Neutrophil (primary cell): Measurements from ENCODE around the gene MED9.
"Not testable (repeated sequence)": the region's sequence is repeated elsewhere in the genome, so short reads cannot be mapped to it uniquely, and the experiment has no call there.

Experiments
- H3K27ac ChIP-seq: fragments of 200-600 bp; sonication (generic); 2 replicates; pipeline ENCODE4 v1.5.1; 2016; ENCODE audit warnings: mild to moderate bottlenecking, moderate library complexity
- H3K27me3 ChIP-seq: fragments of 200-600 bp; sonication (generic); 2 replicates; pipeline ENCODE4 v1.6.0; 2016; ENCODE audit warnings: mild to moderate bottlenecking
- H3K36me3 ChIP-seq: fragments of 200-600 bp; sonication (generic); 2 replicates; pipeline ENCODE4 v1.5.1; 2017
- H3K4me1 ChIP-seq, 2 experiments: fragments of 200-600 bp in 1 of 2; sonication (generic) in 1 of 2; 1 replicate in 1 of 2; 2 replicates in 1 of 2; pipeline versions ENCODE4 v1.5.1 to v1.6.1; 2013 to 2016; ENCODE audit warnings: low read depth in 1 of 2, low read length in 1 of 2, mild to moderate bottlenecking in 1 of 2, moderate library complexity in 1 of 2; ENCODE audit not compliant: control insufficient read depth in 1 of 2, insufficient read depth in 1 of 2
- H3K4me3 ChIP-seq, 2 experiments: fragments of 200-600 bp in 1 of 2; sonication (generic) in 1 of 2; 1 replicate in 1 of 2; 2 replicates in 1 of 2; pipeline ENCODE4 v1.5.1; 2013 to 2016; ENCODE audit warnings: low read depth in 1 of 2, low read length in 1 of 2, mild to moderate bottlenecking in 1 of 2, moderate library complexity in 1 of 2
- H3K9me3 ChIP-seq: fragments of 200-600 bp; sonication (generic); 2 replicates; pipeline ENCODE4 v1.5.1; 2016
- CTCF ChIP-seq: fragments of 200-600 bp; sonication (generic); IDR thresholded peaks from 2 replicates; pipeline ENCODE4 v1.5.1; 2016; ENCODE audit warnings: antibody characterized with exemption

The MED9 gene

GRCh38 chr17:17463821-17464220, 13.0 kb upstream of the MED9 start:
- no peaks in the 10 kb centered on the region for H3K27me3 ChIP-seq
- no peaks in the 10 kb centered on the region for H3K36me3 ChIP-seq
- no peaks in the 10 kb centered on the region for H3K9me3 ChIP-seq
- no peaks in the 10 kb centered on the region for H3K4me1 ChIP-seq
- H3K27ac ChIP-seq: no peak overlapping the region
- no peak for TF ChIP-seq CTCF
- no peak overlapping the region for H3K4me3 ChIP-seq

- H3K27ac ChIP-seq, H3K9me3 ChIP-seq, H3K27me3 ChIP-seq, H3K4me1 ChIP-seq, H3K36me3 ChIP-seq, H3K4me3 ChIP-seq: not testable (repeated sequence)
Measured at GRCh38 chr17:17465878-17466277, 10.9 kb upstream of the MED9 start.

GRCh38 chr17:17466511-17466910, 10.3 kb upstream of the MED9 start:
- H3K9me3 ChIP-seq: no peaks in the 10 kb centered on the region
- H3K4me3 ChIP-seq: no peak overlapping the region
- no peaks in the 10 kb centered on the region for H3K36me3 ChIP-seq
- no peak for TF ChIP-seq CTCF
- H3K27me3 ChIP-seq: peaks cover 14% of the 10 kb centered on the region
- no peaks in the 10 kb centered on the region for H3K4me1 ChIP-seq
- no peak overlapping the region for H3K27ac ChIP-seq

- Histone ChIP-seq H3K4me3 (no peak overlapping the region), H3K9me3 (no peaks in the 10 kb centered on the region), H3K27me3 (peaks cover 14% of the 10 kb centered on the region), H3K27ac (no peak overlapping the region), H3K4me1 (no peaks in the 10 kb centered on the region), H3K36me3 (no peaks in the 10 kb centered on the region)
- TF ChIP-seq CTCF: no peak
Measured at GRCh38 chr17:17467016-17467415, 9.8 kb upstream of the MED9 start.

- H3K27ac ChIP-seq: no peak overlapping the region
- H3K9me3 ChIP-seq: no peaks in the 10 kb centered on the region
- no peak for TF ChIP-seq CTCF
- H3K27me3 ChIP-seq: peaks cover 20% of the 10 kb centered on the region
- no peaks in the 10 kb centered on the region for H3K36me3 ChIP-seq
- no peaks in the 10 kb centered on the region for H3K4me1 ChIP-seq
- no peak overlapping the region for H3K4me3 ChIP-seq
Measured at GRCh38 chr17:17467720-17468119, 9.1 kb upstream of the MED9 start.

- TF ChIP-seq CTCF: no peak
- no peak overlapping the region for H3K4me3 ChIP-seq
- H3K27me3 ChIP-seq: peaks cover 27% of the 10 kb centered on the region
- no peaks in the 10 kb centered on the region for H3K9me3 ChIP-seq
- no peaks in the 10 kb centered on the region for H3K36me3 ChIP-seq
- H3K27ac ChIP-seq: no peak overlapping the region
- H3K4me1 ChIP-seq: no peaks in the 10 kb centered on the region
Measured at GRCh38 chr17:17468217-17469010, 8.4 kb upstream of the MED9 start.
